Adrenal gland (tissue), 5 donors: ENCODE data around the gene EGLN2.

Source experiments
- POLR2A ChIP-seq, 2 donors: fragments of 450-650 bp; IDR thresholded peaks; one replicate each; pipeline ENCODE4 v1.6.1; 2017; ENCODE audit warnings: antibody characterized with exemption in 2 of 2, mild to moderate bottlenecking in 2 of 2, moderate library complexity in 1 of 2
- TF ChIP-seq, protein P1 (sequence below), 6 experiments: fragments of 450-650 bp in 4 of 6; fragments of 200-600 bp in 2 of 6; sonication (generic) in 1 of 6; IDR thresholded peaks; 1 replicate in 5 of 6; 2 replicates in 1 of 6; pipeline versions ENCODE4 v1.5.1 to v1.8.0; 2016 to 2021; ENCODE audit warnings: antibody characterized with exemption in 6 of 6, mild to moderate bottlenecking in 2 of 6, moderate library complexity in 1 of 6
- donor health status: DM: no; HTN: no; CAD: no.

DNA sequence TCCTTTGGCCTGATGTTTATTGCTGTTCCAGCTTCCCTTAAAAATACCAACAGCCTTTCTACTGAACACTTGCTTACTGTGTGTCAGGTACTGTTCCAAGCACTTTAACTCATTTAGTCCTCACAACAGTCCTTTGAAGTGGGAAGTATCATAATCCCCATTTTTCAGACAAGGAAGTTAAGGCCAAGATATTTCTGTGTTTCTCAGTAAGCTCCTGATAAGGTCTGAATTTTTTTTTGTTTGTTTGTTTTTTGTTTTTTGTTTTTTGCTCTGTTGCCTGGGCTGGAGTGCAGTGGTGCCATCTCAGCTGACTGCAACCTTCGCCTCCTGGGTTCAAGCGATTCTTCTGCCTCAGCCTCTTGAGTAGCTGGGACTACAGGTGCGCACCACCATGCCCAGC lies 40.5 kb upstream of the EGLN2 start:
- no peak for TF ChIP-seq POLR2A (IDR thresholded peaks at IDR 0.05)
- TF ChIP-seq, protein P1, sequence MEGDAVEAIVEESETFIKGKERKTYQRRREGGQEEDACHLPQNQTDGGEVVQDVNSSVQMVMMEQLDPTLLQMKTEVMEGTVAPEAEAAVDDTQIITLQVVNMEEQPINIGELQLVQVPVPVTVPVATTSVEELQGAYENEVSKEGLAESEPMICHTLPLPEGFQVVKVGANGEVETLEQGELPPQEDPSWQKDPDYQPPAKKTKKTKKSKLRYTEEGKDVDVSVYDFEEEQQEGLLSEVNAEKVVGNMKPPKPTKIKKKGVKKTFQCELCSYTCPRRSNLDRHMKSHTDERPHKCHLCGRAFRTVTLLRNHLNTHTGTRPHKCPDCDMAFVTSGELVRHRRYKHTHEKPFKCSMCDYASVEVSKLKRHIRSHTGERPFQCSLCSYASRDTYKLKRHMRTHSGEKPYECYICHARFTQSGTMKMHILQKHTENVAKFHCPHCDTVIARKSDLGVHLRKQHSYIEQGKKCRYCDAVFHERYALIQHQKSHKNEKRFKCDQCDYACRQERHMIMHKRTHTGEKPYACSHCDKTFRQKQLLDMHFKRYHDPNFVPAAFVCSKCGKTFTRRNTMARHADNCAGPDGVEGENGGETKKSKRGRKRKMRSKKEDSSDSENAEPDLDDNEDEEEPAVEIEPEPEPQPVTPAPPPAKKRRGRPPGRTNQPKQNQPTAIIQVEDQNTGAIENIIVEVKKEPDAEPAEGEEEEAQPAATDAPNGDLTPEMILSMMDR (IDR thresholded peaks at IDR 0.05), result no peak
